ENCODE measurements around the gene TCN1.

The TCN1 gene

DNA sequence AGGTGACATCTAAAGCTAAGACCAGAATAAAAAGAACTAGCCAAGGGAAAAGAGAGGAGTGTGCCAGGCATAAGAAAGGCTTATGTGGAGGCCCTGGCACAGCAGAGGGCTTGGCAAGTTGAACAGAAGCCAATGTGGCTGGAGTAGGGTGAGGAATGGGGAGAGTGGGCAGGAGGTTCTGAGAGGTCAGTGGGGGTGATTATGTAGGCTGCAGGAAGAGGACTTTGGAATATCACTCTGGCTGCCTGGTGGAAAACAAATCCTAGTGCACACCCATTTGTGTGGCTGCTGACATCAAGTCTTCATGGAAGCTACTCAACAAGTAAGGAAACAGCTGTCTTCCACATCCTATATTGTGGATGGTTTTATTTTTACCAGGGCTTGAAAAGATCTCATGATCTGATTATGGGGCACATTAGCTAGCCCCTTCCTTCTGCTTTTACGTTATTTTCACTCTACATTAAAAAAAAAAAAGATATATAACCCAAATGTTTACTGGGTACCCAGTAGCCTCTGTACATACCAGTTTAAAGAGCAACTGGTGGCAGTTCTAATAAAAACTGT lies 59.2 kb downstream of the TCN1 start:
- no peak for DNase-seq
- ATAC-seq: no peak

DNA sequence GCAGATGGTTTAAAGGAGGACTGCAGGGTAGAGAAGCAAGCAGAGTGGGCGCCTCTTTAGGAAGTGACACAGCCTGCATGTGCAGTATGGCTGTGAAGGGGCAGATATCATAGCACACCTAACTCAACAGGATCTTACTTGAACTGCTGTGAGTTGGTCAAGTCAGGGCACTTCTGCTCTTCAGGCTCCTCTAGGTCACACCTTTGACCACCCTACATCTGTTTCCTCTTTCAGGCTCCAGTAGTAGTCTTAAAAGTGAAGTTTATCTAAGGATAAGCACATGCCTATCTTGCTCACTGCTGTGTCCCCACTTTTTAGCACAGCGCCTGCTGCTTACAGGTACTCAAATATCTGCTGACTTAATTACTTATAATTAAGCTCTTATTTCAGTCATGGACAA lies 62.2 kb downstream of the TCN1 start:
- ATAC-seq: no peak
- no peak for DNase-seq
